Renal cortical epithelial cell (primary cell): ENCODE results near the gene COMMD3. TPM values are rescaled to one million over a fixed set of nuclear protein-coding genes. Genes with fewer than 3 reads are reported as not detected.

Experiments
- DNase-seq: peaks from one replicate; pipeline ENCODE4 v3.0.0-alpha.2; 2011; ENCODE audit warnings: low read depth
- total RNA-seq: library from RNA; depleted of rRNA; stranded (reverse); fragments of >200 nt; gene quantifications from 2 replicates; pipeline ENCODE4 v1.2.3, GENCODE V29; 2014

The COMMD3 gene
- total RNA-seq, 1 donor from 2014 or later, result 52.9 TPM

DNA sequence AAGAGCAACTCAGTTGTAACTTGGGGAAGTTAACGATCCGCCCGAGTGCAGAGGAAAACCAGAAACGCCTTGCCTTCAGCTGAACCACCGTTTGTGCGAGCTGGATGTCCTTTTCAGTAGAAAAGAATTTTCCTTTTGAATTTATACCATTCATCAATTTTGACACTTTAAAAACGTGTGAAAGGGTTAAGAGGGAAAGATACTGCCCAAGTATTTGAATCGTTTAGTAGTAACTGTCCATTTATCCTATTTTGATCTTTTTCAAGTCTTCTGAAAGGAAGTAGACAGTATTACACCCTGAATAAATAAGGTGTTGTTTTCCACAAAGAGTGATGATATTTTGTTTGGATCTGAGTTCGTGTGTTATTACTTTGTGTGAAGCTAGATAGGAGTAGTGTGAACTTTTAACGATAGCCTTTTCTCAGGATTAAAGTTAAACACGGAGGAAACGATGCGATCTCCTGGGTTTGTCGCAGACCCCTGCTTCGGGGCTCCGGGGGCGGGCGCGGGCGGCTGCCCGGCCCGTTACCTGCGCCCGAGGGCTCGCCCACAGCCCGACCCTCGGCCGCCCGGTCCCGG is 3.9 kb downstream of the COMMD3 start:
- no peak for DNase-seq

- no peak for DNase-seq
Observed at GRCh38 chr10:22320591-22321155, 4.5 kb downstream of the COMMD3 start, which contains the start of gene BMI1. TSS of gene BMI1 (plus strand) at chr10:22321099. CDS start at chr10:22326450, 5,351 bp downstream.

DNA sequence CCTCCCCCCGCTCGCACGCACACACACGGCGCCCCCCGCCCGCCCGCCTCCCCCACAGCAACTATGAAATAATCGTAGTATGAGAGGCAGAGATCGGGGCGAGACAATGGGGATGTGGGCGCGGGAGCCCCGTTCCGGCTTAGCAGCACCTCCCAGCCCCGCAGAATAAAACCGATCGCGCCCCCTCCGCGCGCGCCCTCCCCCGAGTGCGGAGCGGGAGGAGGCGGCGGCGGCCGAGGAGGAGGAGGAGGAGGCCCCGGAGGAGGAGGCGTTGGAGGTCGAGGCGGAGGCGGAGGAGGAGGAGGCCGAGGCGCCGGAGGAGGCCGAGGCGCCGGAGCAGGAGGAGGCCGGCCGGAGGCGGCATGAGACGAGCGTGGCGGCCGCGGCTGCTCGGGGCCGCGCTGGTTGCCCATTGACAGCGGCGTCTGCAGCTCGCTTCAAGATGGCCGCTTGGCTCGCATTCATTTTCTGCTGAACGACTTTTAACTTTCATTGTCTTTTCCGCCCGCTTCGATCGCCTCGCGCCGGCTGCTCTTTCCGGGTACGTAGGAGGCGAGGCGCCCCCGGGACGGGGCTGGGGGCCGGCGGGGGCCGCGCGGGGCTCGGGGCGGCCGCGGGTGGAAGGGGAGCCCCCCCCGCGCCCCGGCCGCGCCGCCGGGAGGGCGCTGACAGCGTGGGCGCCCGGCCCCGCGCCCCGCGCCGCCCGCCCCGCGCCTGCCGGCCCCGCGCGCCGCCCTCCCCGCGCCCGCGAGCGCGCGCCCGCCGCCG is 5.2 kb downstream of the COMMD3 start:
- DNase-seq, result no peak

GRCh38 chr10:22321924-22322640 is 5.9 kb downstream of the COMMD3 start:
- DNase-seq, result no peak

GRCh38 chr10:22322641-22323160 is 6.5 kb downstream of the COMMD3 start:
- DNase-seq, result no peak

GRCh38 chr10:22323538-22324305 is 7.5 kb downstream of the COMMD3 start:
- no peak for DNase-seq

DNA sequence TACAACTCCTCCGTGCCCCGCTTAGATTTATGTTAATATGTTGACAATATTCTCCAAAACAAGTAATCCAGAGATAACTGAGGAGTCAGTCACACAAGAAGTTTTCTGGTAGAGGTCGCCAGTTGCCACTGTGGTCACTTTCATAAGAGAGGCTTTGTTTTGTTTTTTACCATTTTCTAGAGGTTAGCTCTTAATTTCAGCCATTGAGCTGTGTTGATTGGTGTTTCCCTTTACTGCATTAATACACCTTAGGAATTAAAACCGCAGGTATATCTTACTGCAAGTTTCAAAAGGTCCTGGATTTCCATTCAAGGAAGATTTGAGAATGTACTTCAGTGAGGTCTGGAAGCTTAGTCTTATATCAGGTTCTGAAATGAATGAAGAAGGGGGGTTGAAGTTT is 8.2 kb downstream of the COMMD3 start:
- DNase-seq, result no peak

DNA sequence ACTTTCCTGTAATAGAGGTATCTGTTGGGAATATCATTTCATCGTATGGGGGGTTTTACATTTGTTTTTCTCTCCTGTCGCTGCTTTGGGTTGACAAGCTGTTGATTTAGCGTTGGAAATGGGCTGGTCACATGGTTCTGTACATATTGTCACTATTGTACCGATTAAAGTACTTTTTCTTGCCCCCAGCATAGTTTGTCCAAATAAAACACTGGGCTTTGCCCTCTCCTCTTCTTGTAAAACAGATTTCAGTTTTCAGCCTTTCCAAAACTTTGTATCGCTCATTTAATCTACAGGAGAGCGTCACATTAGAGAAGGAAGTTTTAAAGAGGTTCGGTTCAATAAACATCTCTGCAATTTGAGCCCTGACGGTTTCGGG is 8.7 kb downstream of the COMMD3 start:
- DNase-seq, result no peak

- no peak for DNase-seq
Observed at GRCh38 chr10:22325272-22326144, 9.3 kb downstream of the COMMD3 start.

DNA sequence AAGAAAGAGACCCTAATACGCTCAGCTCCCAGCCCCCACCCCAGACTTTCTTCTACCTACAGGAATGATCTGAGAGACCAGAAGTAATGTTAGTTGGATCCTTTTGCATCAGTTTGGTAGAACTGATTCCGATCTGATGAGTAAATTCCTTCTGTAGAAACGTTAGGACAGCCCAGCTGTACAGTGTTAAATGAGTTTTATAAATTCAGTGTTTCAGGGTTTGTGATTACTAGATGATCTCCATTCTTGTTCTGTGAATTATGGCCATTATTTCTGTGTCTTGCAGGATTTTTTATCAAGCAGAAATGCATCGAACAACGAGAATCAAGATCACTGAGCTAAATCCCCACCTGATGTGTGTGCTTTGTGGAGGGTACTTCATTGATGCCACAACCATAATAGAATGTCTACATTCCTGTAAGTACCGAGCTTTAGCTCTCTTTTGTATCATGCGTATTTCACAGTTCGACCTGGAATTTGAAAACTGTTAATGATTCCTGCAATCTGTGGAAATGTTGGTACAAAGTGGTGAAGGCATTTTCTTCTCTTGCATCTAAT is 10.0 kb downstream of the COMMD3 start:
- no peak for DNase-seq

- no peak for DNase-seq
Observed at GRCh38 chr10:22329150-22329549, 13.0 kb downstream of the COMMD3 start.

GRCh38 chr10:22332116-22332692 is 16.0 kb downstream of the COMMD3 start:
- DNase-seq, result no peak

DNA sequence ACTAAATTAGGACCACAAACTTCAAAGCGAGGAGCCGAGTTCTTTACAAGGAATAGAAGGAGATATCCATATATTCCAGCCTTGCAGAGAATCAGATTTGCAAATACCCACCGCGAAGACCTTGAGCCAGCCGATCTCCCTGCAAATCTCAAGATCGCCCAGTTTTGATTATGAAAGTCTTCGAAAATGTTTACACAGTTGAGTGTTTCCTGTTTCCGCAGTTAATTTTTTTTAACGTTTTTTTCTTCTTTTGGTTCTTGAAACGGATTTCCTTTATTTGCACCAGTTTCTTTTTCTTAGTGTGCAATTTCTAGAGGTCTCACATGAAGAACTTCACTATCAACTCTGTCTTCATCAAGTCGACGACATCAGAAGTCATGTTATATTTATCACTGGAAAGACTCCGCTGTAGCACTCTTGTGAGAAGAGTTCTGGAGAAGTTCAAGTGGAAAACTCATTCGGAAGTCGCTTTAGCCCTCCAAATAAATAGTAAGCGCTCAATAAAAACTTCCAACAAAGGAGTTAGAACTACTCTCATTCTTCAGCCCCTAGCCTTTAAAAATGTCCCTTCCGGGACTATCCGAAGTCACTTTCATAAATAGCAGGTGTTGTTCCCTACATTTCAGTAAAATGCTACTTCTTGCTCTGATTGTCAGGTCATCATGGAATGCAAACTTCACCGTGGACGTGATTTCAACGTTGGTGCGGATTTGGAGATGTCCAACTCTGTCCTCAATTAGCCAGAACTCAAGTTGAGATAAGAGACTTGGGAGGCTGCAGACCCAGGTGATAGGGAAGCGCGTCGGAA is 17.2 kb downstream of the COMMD3 start:
- DNase-seq, result no peak

GRCh38 chr10:22333975-22334282 is 17.7 kb downstream of the COMMD3 start:
- DNase-seq, result no peak

DNA sequence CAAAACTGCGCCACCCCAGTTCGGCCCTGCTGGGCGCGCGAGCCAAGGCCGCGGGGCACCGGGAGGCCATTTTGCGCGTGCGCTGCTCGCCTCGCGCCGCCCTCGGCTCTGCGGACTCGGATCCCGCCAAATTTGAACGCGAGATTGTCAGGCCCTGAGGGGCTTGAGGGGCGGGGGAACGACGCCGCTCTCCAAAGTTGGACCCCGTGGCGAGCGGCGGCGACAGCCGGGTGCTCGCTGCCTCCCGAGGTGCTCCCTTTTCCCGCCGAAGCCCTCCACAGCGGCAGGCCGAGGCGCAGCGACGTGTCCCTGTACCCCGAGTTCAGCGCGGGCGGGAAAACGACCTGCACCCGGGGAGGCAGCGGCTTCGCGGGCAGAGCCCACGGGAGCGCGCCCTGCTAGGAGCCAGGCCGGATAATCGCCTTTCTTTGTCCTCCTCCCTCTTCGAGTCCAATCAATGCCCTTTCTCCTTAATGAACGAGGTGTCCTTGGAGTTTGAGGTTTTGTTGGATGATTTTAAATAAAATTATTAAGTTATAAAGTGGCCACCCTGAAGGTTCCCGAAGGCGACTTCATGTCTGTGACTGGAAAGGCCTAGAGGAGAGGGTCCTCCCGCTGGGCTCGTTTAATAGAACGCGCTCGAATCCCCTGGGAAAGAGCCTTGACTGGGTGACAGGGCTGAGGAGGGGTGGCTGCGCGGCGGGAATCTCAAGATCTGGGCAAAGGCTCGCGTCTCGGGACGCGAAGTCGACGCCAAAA is 18.4 kb downstream of the COMMD3 start:
- no peak for DNase-seq

DNA sequence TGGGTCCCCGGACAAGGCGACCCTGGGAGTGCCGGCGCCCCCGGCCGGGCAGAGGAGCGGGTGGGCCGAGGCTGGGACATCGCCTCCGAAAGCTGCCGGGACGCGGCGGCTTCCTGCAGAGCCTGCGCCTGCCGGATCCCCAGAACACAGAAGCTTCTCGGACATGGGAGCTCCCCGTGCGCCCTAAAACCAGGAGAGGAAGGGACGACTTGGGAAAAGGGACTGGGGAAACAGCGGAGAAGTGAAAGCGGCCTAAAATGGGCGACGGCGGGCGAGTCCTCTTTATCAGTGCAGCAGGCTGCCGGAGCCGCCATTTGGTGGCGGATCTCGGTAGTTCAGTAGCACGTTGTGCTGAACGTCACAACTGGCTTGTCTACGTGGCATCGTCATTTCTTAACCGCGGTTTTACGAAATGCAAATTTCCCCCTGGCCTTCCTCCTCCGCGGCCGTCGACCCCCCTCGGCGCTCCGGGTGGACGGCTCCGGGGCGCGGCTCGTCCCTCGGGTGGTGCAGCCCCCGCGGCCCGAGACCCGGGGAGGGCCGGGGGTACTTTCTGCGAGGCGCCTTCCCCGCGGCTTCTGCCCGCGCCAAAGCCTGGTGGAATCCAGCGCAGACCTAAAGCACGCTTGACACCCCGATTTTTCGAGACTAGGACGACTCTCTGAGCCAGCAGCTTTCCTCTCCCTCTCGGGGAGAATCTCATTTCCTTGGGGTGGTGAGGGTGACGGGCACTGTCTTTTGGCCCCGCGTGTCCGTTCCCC is 19.2 kb downstream of the COMMD3 start:
- no peak for DNase-seq

- DNase-seq, result no peak
Observed at GRCh38 chr10:22338185-22338900, 22.2 kb downstream of the COMMD3 start.
